SK-N-MC (cell line): ENCODE measurements around the gene OR52D1.

ENCODE experiments used
- EZH2 ChIP-seq: fragments of 200-600 bp; sonication (generic); IDR thresholded peaks from one replicate; pipeline ENCODE4 v1.6.1; 2017; ENCODE audit warnings: antibody characterized with exemption
- FOXP2 ChIP-seq: optimal IDR thresholded peaks from 2 replicates; pipeline ENCODE3; 2011; ENCODE audit warnings: mild to moderate bottlenecking, moderate library complexity; ENCODE audit not compliant: insufficient read depth; ENCODE audit errors: extremely low read length, control extremely low read depth
- POLR2AphosphoS5 ChIP-seq: IDR thresholded peaks from 2 replicates; pipeline ENCODE4 v1.6.1; 2012; ENCODE audit warnings: mild to moderate bottlenecking, low read depth, low read length, borderline replicate concordance

- TF ChIP-seq POLR2AphosphoS5 = no peak
- TF ChIP-seq EZH2 = no peak
- no peak for TF ChIP-seq FOXP2
Observed at GRCh38 chr11:5473921-5474320, 14.6 kb upstream of the OR52D1 start.
